GM12878 (cell line): ENCODE results near the gene USP25. TPM values are rescaled to one million over a fixed set of nuclear protein-coding genes. Genes with fewer than 3 reads are reported as not detected.

Experiments
- ATAC-seq: fragments of 200-7000 bp; cut with Tn5 transposase; 3 replicates; pipeline ENCODE4 v1.9.1; 2020; ENCODE audit warnings: mild to moderate bottlenecking, moderate library complexity
- BruUV-seq: library from RNA; stranded (reverse); fragments of 400-500 nt; replicated peaks from 2 replicates; lab custom pipeline; 2021; lab: Mats Ljungman, UMichigan
- CTCF ChIA-PET: fragments of 300-600 bp; sonication (Branson Sonifier 250); formaldehyde crosslinking; extraction: SDS; loops from one replicate; lab custom pipeline; 2021; ENCODE audit warnings: inconsistent platforms; lab: Yijun Ruan, JAX
- POLR2A ChIA-PET: fragments of 350-600 bp; formaldehyde crosslinking; extraction: SDS; loops from one replicate; lab custom pipeline; 2021; ENCODE audit warnings: inconsistent platforms; lab: Charles Lee
- RAD21 ChIA-PET: fragments of 300-600 bp; sonication (Branson Sonifier 250); formaldehyde crosslinking; loops from one replicate; lab custom pipeline; 2023; ENCODE audit warnings: antibody characterized with exemption; ENCODE audit not compliant: unreplicated experiment; lab: Charles Lee
- SMC1A ChIA-PET: fragments of 300-600 bp; sonication (Branson Sonifier 250); formaldehyde crosslinking; loops from one replicate; lab custom pipeline; 2023; ENCODE audit not compliant: unreplicated experiment, uncharacterized antibody; lab: Charles Lee
- DNase-seq: peaks from one replicate; pipeline ENCODE4 v3.0.0-alpha.2; 2011; ENCODE audit warnings: low read depth, low spot score
- FAIRE-seq: peaks from 3 replicates; lab custom pipeline; 2011; peaks lifted over from hg19 to GRCh38; lab: Jason Lieb, UNC
- H2AFZ ChIP-seq: 2 replicates; pipeline ENCODE4 v1.6.0; 2011; ENCODE audit warnings: low read depth, low read length, control low read depth; ENCODE audit not compliant: control insufficient read depth
- H3K27ac ChIP-seq: 2 replicates; pipeline ENCODE4 v1.5.1; 2011; ENCODE audit warnings: control low read depth; ENCODE audit not compliant: control insufficient read depth, insufficient read depth
- H3K27me3 ChIP-seq, 2 experiments: replicated peaks in 1 of 2; 2 replicates each; pipeline versions ENCODE4 v1.6.0 to v1.6.1; 2011; ENCODE audit warnings: low read length in 1 of 2; ENCODE audit not compliant: control insufficient read depth in 2 of 2, insufficient read depth in 2 of 2
- H3K36me3 ChIP-seq, 2 experiments: 2 replicates each; pipeline ENCODE4 v1.5.1; 2011; ENCODE audit warnings: low read length in 1 of 2; ENCODE audit not compliant: control insufficient read depth in 2 of 2, insufficient read depth in 2 of 2
- H3K4me1 ChIP-seq: 2 replicates; pipeline ENCODE4 v1.6.1; 2011; ENCODE audit warnings: mild to moderate bottlenecking, low read length, moderate library complexity, mixed read lengths; ENCODE audit not compliant: control insufficient read depth, insufficient read depth
- H3K4me2 ChIP-seq: 2 replicates; pipeline ENCODE4 v1.6.0; 2011; ENCODE audit warnings: control low read depth; ENCODE audit not compliant: control insufficient read depth, insufficient read depth
- H3K4me3 ChIP-seq: fragments of 200-600 bp; sonication (generic); 2 replicates; pipeline ENCODE4 v1.5.1; 2016
- H3K79me2 ChIP-seq: 2 replicates; pipeline ENCODE4 v1.6.0; 2011; ENCODE audit warnings: low read length; ENCODE audit not compliant: control insufficient read depth, insufficient read depth
- H3K9ac ChIP-seq: 2 replicates; pipeline ENCODE4 v1.8.0; 2011; ENCODE audit warnings: low read length, control low read depth, mixed read lengths; ENCODE audit not compliant: control insufficient read depth, insufficient read depth
- H3K9me3 ChIP-seq: replicated peaks from 3 replicates; pipeline ENCODE4 v1.5.1; 2011; ENCODE audit warnings: mild to moderate bottlenecking, low read length; ENCODE audit not compliant: control insufficient read depth, insufficient read depth
- H4K20me1 ChIP-seq: 2 replicates; pipeline ENCODE4 v1.6.0; 2011; ENCODE audit not compliant: control insufficient read depth, insufficient read depth
- BHLHE40 ChIP-seq, 2 experiments: fragments of 450-650 bp in 1 of 2; IDR thresholded peaks; 2 replicates each; pipeline ENCODE4 v1.6.1; 2011 to 2017; ENCODE audit warnings: low read depth in 2 of 2, borderline replicate concordance in 1 of 2, improper control_type of control experiment in 1 of 2, low read length in 1 of 2, mild to moderate bottlenecking in 1 of 2
- CUX1 ChIP-seq: IDR thresholded peaks from 2 replicates; pipeline ENCODE4 v1.6.1; 2012; ENCODE audit warnings: improper control_type of control experiment, low read depth, low read length; ENCODE audit not compliant: insufficient replicate concordance
- EED ChIP-seq: sonication (generic); IDR thresholded peaks from 2 replicates; pipeline ENCODE4 v1.6.1; 2016; ENCODE audit warnings: antibody characterized with exemption, low read depth
- IRF3 ChIP-seq: fragments of 450-650 bp; IDR thresholded peaks from 2 replicates; pipeline ENCODE4 v1.6.1; 2014; ENCODE audit warnings: mild to moderate bottlenecking
- ZNF622 ChIP-seq: fragments of 450-650 bp; IDR thresholded peaks from 2 replicates; pipeline ENCODE4 v1.6.1; 2017; ENCODE audit warnings: mild to moderate bottlenecking, inconsistent platforms
- WGBS: methylation state at CpG from one replicate; pipeline ENCODE4 v1.1.6; 2016; ENCODE audit warnings: low lambda C conversion rate; ENCODE audit not compliant: insufficient replicate concordance, insufficient coverage; ENCODE audit errors: missing lambda C conversion rate; 5-methylcytosine and 5-hydroxymethylcytosine counted together
- in situ Hi-C: fragments of 300-500 bp; cut with MboI; formaldehyde crosslinking; loops from 9 replicates; pipeline ENCODE4 v1.14.3; 2018; ENCODE audit warnings: mixed read lengths
- intact Hi-C: fragments of 100-400 bp; cut with micrococcal nuclease; formaldehyde crosslinking; loops from one replicate; pipeline ENCODE4 v1.14.2; 2022; ENCODE audit not compliant: unreplicated experiment
- polyA plus RNA-seq, 11 experiments: library from polyadenylated mRNA; depleted of rRNA in 4 of 11; unstranded in 6 of 11; stranded (reverse) in 5 of 11; fragments of >200 nt; fragmentation: Nextera tagmentation in 4 of 11; fragmentation: Illumina TruSeq in 1 of 11; extraction: Ambion mirVana in 4 of 11; extraction: Trizol in 1 of 11; gene quantifications; 1 replicate in 1 of 11; 2 replicates in 10 of 11; pipeline versions ENCODE4 v1.2.1 to v1.2.3, GENCODE V29; 2011 to 2016; ENCODE audit warnings: inconsistent platforms in 2 of 11, missing spikeins in 2 of 11, low read depth in 1 of 11
- total RNA-seq, 4 experiments: library from RNA; depleted of rRNA in 3 of 4; stranded (reverse); fragments of >200 nt in 3 of 4; fragmentation: Illumina TruSeq in 1 of 4; extraction: Trizol in 1 of 4; gene quantifications; 2 replicates each; pipeline versions ENCODE4 v1.2.1 to v1.2.3, GENCODE V29; 2013 to 2021

Gene USP25
- total and polyA plus RNA-seq, 10 of the 15 experiments (the other 5 are each of a cell fraction or from before 2014, with no cell fraction given), result 1.5 to 31.3 (median 23.4) TPM

GRCh38 chr21:15688016-15688415, 41.8 kb upstream of the USP25 start:
- H2AFZ ChIP-seq, result no peak overlapping the region
- RAD21 ChIA-PET, result no interaction called here
- FAIRE-seq, result no peak

More at GRCh38 chr21:15688016-15688415, 41.8 kb upstream of the USP25 start:
- no peak for DNase-seq
- Histone ChIP-seq H3K9me3 (no peaks in the 10 kb centered on the region), H3K4me1 (no peaks in the 10 kb centered on the region), H3K79me2 (no peaks in the 10 kb centered on the region), H3K4me3 (no peak overlapping the region), H4K20me1 (no peaks in the 10 kb centered on the region), H3K27ac (no peak overlapping the region), H3K4me2 (no peak overlapping the region), H3K9ac (no peak overlapping the region), H3K36me3 (no peaks in the 10 kb centered on the region), H3K27me3 (0 out of 4 replicates have a peak, but pooled peaks cover 0 to 2% of the 10 kb centered on the region in 2 experiments)
- TF ChIP-seq IRF3 (no peak), EED (no peak), BHLHE40 (IDR thresholded peaks at IDR 0.05; ENCODE audit: borderline replicate concordance in 1 of 2, low read depth in 2 of 2, low read length in 1 of 2) (no peak), ZNF622 (no peak), CUX1 (no peak)
- 31% methylated on average over 3 of the region's 3 CpGs for WGBS
- ChIA-PET SMC1A (interaction anchor here (1.4 kb wide), 1 partner anchor 21 kb away, joined by 4 read pairs; no protein-coding TSS in a partner anchor), POLR2A (no interaction called here), CTCF (interaction anchor here (0.6 kb wide), 1 partner anchor 214 kb away, joined by 3 read pairs; no protein-coding TSS in a partner anchor)
- in situ Hi-C loops (no loop called here), intact Hi-C loops (no loop called here)
- no TSS peak for BruUV-seq
- no peak for ATAC-seq
